KOPT-K1 (cell line): ENCODE results near the gene DMPK.
"Not testable (repeated sequence)": the region's sequence is repeated elsewhere in the genome, so short reads cannot be mapped to it uniquely, and the experiment has no call there.

Experiments used
- H3K27ac ChIP-seq: fragments of 200-600 bp; sonication (generic); 2 replicates; pipeline ENCODE4 v1.5.1; 2016; ENCODE audit warnings: antibody characterized with exemption, mild to moderate bottlenecking, low read depth, low read length; ENCODE audit not compliant: poor library complexity, severe bottlenecking
- H3K36me3 ChIP-seq: fragments of 200-600 bp; sonication (generic); 2 replicates; pipeline ENCODE4 v1.5.1; 2017; ENCODE audit warnings: antibody characterized with exemption, mild to moderate bottlenecking, low read length, moderate library complexity; ENCODE audit not compliant: insufficient read depth
- H3K9me3 ChIP-seq: fragments of 200-600 bp; sonication (generic); 2 replicates; pipeline ENCODE4 v1.5.1; 2017; ENCODE audit warnings: antibody characterized with exemption, low read length, mild to moderate bottlenecking; ENCODE audit not compliant: insufficient read depth, poor library complexity, severe bottlenecking

Gene DMPK

DNA sequence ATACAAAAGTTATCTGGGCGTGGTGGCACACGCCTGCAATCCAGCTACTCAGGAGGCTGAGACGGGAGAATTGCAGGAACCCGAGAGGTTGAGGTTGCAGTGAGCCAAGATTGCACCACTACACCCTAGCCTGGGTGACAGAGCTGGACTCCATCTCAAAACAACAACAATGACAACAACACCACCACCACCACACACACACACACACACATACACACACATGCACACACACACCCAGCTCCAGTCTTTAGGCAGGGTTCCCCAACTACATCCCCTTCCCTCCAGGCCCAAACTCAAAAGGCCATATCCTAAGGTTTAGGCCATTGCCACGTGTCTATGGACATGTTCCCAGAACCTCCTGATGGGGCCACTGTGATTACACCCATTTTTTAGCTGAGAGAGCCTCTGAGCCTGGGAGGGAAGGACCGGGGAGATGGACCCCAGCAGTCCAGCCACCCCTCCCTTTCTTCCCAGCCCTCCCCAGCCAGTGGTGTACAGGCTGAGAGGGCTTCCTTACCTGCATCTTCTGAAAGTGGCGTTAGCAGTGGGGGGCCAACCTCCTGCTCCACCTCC, 19.4 kb upstream of the DMPK start:
- no peak overlapping the region for H3K27ac ChIP-seq
- H3K36me3 ChIP-seq: no peaks in the 10 kb centered on the region
- no peaks in the 10 kb centered on the region for H3K9me3 ChIP-seq

DNA sequence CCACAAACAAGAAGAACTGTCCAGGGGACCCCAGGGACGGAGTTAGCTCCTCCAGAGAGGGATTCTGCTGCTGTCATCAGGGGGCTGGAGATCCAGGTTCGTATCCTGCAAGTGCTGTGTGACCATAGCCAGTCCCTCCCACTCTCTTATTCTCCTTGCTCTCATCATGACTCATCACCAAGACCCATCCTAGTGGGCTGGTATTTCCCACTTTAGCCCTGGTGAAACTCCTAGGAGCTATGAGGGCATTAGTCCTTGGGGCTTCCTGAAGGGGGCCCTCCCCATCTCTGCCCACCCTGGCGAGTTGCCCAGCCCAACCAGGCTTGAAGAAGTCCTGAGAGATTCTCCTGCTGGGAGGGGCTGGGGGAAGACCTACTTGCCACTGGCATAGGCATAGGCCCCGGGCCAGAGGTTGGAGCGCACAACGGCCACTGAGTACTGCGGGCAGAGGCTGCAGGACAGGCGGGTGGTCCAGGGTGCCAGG, 17.8 kb upstream of the DMPK start:
- no peaks in the 10 kb centered on the region for H3K36me3 ChIP-seq
- H3K9me3 ChIP-seq: no peaks in the 10 kb centered on the region
- H3K27ac ChIP-seq: no peak overlapping the region

DNA sequence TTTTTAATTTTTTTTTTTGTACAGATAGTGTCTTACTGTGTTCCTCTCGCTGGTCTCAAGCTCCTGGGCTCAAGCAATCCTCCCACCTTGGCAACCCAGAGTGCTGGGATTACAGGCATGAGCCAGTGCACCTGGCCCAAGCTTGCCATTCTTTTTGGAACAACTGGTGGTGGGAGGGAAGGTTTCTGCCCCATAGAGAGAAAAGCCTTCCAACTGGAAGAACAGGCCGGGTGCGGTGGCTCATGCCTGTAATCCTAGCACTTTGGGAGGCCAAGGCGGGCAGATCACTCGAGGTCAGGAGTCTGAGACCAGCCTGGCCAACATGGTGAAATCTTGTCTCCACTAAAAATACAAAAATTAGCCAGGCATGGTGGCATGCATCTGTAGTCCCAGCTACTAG, 17.3 kb upstream of the DMPK start:
- not testable (repeated sequence) for H3K9me3 ChIP-seq, H3K27ac ChIP-seq, H3K36me3 ChIP-seq

- Histone ChIP-seq H3K27ac (no peak overlapping the region), H3K36me3 (no peaks in the 10 kb centered on the region), H3K9me3 (no peaks in the 10 kb centered on the region)
These were observed 16.8 kb upstream of the DMPK start for GRCh38 chr19:45798995-45799517.

- Histone ChIP-seq H3K36me3 (peaks cover 11% of the 10 kb centered on the region), H3K9me3 (no peaks in the 10 kb centered on the region), H3K27ac (no peak overlapping the region)
These were observed 12.3 kb upstream of the DMPK start for GRCh38 chr19:45794627-45795026.

DNA sequence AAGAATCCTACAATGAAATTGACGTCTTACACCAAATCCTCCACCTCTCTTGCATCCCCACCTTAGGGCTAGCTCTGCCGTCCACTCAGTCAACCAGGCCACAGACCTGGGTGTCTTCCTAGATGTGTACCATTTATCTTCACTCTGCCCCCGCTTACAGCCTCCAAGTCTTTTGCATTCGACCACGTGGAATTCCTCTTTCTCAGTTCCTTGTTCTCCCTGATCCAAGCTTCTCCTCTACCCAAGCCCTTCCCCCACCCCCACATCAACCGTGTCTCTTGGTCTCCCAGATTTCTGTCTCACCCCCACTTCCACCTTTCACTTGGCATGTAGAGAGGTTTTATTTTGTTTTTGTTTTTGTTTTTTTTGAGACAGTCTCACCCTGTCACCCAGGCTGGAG, 11.6 kb upstream of the DMPK start:
- peaks cover 19% of the 10 kb centered on the region for H3K36me3 ChIP-seq
- H3K27ac ChIP-seq: no peak overlapping the region
- H3K9me3 ChIP-seq: no peaks in the 10 kb centered on the region

DNA sequence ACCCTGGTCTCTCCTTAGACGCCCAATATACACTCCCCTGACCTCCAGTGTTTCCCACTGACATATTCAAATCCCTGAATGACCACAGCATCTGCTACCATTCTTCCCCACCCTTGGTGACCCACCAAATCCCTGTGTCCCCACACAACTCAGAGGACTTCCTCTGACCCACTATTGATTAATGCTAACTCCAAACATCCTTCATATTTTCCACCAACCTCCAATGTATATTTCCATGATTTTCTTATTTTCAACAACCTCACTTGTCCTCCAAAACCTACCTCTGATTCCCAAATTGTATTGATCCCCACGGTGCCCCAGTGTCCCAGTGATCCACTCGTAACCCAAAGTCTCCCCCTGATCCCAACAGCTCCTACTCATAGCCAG, 10.9 kb upstream of the DMPK start:
- Histone ChIP-seq H3K36me3 (peaks cover 26% of the 10 kb centered on the region), H3K9me3 (no peaks in the 10 kb centered on the region), H3K27ac (no peak overlapping the region)

GRCh38 chr19:45792470-45793177, 10.3 kb upstream of the DMPK start, which contains the start of gene DMWD:
TSS of gene DMWD (minus strand) at chr19:45792845. CDS start at chr19:45792756, 89 bp downstream.
- Histone ChIP-seq H3K27ac (peak within 1 kb of the TSS; percentile 59), H3K9me3 (no peaks in the 10 kb centered on the region), H3K36me3 (peaks cover 29% of the 10 kb centered on the region)

DNA sequence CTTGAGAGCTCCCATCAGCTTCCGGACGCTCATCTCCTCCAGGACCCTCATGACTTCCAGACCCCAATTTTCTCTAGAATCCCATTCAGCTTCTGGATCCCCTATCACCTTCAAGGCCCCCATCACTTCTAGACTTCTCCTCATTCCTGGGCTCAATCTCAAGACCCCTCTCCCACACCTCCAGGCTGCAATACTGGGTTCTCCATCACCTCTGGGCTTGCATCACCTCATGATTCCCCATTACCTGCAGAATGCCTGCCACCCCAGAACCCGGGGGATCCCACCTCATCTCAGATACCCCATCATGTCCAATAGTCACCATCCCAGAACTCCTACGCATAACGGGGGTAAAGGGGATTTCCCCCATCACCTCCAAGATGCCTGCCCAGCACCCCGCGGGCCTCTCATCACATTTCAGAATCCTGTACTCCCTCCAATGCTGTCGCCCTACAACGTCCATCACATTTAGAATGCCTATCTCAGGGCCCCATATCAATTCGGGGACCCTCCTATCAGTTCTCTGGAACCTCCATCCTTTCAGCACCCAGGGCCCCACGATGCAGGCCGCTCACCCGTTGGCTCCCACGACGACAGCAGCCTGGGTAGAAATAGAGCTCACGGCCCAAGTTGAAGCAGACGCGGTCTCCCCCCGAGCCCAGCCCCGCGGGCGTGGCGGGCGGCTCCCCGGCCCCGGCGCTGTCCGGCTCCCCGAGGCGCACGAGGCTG, 9.6 kb upstream of the DMPK start:
- Histone ChIP-seq H3K9me3 (no peaks in the 10 kb centered on the region), H3K36me3 (peaks cover 36% of the 10 kb centered on the region), H3K27ac (peak overlapping the region; percentile 59)

- no peak overlapping the region for H3K27ac ChIP-seq
- H3K9me3 ChIP-seq: no peaks in the 10 kb centered on the region
- peaks cover 45% of the 10 kb centered on the region for H3K36me3 ChIP-seq
These were observed 8.7 kb upstream of the DMPK start for GRCh38 chr19:45790942-45791341.

DNA sequence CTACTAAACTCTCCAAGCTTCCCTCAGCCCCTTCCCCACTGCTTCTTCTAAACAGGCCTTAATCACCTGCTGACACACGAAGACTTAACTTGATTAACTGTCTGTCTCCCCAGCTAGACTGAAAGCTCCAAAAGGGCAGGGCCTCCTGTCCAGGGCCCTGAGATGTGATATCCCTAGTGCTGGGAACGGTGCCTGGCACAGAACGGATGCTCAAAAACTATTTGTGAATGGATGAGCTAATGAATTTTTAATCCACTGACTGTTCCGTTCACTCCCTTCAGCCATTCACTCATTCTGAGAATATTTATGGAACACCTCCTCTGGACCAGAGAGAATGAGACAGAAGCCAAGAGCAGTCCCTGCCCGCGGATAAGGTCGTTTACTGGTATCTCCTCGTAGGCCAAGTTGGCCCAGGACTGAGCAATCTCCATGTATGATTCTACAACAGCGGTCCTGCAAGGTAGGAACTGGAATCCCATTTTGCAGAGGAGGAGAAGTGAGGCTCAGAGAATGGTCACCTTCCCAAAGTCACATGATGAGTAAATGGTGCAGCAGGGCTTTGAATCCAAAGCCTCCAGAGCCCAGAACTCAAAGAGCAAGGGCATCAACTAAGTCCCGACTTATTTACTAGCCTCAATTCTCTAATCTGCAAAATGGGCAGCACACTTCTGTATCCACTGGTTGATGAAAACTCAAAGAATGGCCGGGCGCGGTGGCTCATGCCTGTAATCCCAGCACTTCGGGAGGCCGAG, 6.9 kb upstream of the DMPK start:
- peaks cover 54% of the 10 kb centered on the region for H3K36me3 ChIP-seq
- H3K27ac ChIP-seq: no peak overlapping the region
- H3K9me3 ChIP-seq: no peaks in the 10 kb centered on the region

- H3K9me3 ChIP-seq: no peaks in the 10 kb centered on the region
- no peak overlapping the region for H3K27ac ChIP-seq
- H3K36me3 ChIP-seq: peaks cover 54% of the 10 kb centered on the region
These were observed 4.2 kb upstream of the DMPK start for GRCh38 chr19:45786533-45786894.

GRCh38 chr19:45785781-45786532, 3.7 kb upstream of the DMPK start:
- Histone ChIP-seq H3K36me3 (peaks cover 54% of the 10 kb centered on the region), H3K9me3 (no peaks in the 10 kb centered on the region), H3K27ac (no peak overlapping the region)

- Histone ChIP-seq H3K9me3 (no peaks in the 10 kb centered on the region), H3K27ac (no peak overlapping the region), H3K36me3 (peaks cover 46% of the 10 kb centered on the region)
These were observed 2.8 kb upstream of the DMPK start for GRCh38 chr19:45785097-45785496.
